ENCODE results near the gene ASH1L.
"Not testable (repeated sequence)": the region's sequence is repeated elsewhere in the genome, so short reads cannot be mapped to it uniquely, and the experiment has no call there.

Gene ASH1L

DNA sequence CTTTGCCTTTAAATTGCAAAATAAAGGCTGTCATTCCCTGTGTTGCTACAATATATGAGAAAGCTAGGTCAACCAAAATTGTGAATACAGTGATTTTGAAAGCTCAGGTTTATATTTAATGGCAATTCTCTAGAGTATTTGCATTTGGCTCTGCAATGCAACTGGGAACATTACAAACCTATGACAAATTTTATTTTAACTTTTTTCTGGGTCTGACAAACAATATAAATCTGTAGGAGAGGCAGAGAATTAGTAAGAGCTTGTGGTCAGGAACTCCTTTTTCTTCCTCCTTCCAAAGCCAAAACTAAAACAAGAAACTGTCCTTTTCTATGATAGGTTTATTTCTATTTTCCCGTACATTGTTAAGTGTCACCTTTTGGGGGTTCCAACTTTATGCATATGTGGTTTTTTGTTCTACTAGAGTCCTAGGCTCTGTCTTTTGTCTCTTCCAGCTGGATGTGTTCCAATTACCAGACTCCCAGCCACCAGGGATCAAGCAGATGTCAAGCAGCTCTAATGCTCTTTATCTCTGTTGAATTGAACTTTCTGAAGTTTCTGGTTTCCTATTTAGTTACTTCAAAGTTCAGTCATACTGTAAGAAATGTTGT, 106.9 kb downstream of the ASH1L start:
- H3K9me3 Mint-ChIP-seq = no peaks in the 10 kb centered on the region
- H3K4me1 Mint-ChIP-seq = peaks cover 17% of the 10 kb centered on the region
- no peak overlapping the region for H3K4me3 Mint-ChIP-seq
- no peaks in the 10 kb centered on the region for H3K27me3 Mint-ChIP-seq
- H3K27ac Mint-ChIP-seq = no peak overlapping the region
- peaks cover 14% of the 10 kb centered on the region for H3K36me3 Mint-ChIP-seq

DNA sequence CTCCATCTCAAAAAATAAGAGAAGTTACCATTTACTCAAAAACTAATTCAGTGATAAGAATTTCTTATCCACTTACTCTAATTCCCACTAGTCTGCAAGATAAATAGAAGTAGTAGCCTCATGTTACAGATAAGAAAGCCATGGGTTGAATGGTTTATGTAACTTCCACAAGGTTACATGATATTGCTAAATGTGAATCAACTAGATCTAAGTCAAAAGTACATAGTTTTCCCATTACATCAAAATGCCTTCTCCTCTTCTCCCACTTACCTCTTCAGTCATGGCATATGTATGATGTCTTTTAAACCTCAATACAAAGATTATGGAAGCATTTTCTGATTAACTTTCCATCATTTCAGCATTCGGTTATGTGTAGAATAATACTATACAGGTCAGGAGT, 108.5 kb downstream of the ASH1L start:
- Mint-ChIP-seq H3K4me1 (peaks cover 17% of the 10 kb centered on the region), H3K4me3 (no peak overlapping the region), H3K36me3 (peaks cover 16% of the 10 kb centered on the region), H3K9me3 (no peaks in the 10 kb centered on the region), H3K27ac (no peak overlapping the region), H3K27me3 (no peaks in the 10 kb centered on the region)

DNA sequence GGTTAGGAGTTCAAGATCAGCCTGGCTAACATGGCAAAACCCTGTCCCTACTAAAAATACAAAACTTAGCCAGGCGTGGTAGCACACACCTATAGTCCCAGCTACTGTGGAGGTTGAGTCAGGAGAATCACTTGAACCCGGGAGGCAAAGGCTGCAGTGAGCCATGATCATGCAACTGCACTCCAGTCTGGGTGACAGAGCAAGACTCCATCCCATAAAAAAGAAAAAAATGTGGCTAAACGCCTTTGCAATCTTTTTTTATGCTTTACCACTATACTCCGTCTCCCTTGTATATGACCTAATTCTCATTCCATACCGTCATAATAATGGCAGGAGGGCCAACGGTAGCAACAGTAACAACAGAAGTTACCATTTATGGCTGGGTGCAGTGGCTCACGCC, 109.5 kb downstream of the ASH1L start:
- H3K36me3 Mint-ChIP-seq = peaks cover 16% of the 10 kb centered on the region
- H3K27ac Mint-ChIP-seq = no peak overlapping the region
- H3K4me3 Mint-ChIP-seq = no peak overlapping the region
- H3K27me3 Mint-ChIP-seq = no peaks in the 10 kb centered on the region
- no peaks in the 10 kb centered on the region for H3K9me3 Mint-ChIP-seq
- H3K4me1 Mint-ChIP-seq = peaks cover 17% of the 10 kb centered on the region

DNA sequence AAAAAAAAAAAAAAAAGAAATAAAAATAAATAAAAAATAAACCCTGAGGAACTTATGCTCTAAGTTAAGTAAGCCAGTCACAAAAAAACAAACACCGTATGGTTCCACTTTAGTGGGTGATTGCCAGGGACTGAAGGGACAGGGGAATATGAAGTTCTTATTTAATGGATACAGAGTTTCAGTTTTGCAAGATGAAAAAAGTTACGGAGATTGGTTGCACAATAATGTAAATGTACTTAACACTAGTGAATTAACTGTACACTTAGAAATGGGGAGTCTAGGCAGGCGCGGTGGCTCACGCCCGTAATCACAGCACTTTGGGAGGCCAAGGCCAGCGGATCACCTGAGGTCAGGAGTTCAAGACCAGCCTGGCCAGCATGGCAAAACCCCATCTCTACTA, 111.4 kb downstream of the ASH1L start:
- peaks cover 13% of the 10 kb centered on the region for H3K36me3 Mint-ChIP-seq
- no peaks in the 10 kb centered on the region for H3K9me3 Mint-ChIP-seq
- no peak overlapping the region for H3K27ac Mint-ChIP-seq
- no peak overlapping the region for H3K4me3 Mint-ChIP-seq
- peaks cover 3% of the 10 kb centered on the region for H3K4me1 Mint-ChIP-seq
- H3K27me3 Mint-ChIP-seq = no peaks in the 10 kb centered on the region

DNA sequence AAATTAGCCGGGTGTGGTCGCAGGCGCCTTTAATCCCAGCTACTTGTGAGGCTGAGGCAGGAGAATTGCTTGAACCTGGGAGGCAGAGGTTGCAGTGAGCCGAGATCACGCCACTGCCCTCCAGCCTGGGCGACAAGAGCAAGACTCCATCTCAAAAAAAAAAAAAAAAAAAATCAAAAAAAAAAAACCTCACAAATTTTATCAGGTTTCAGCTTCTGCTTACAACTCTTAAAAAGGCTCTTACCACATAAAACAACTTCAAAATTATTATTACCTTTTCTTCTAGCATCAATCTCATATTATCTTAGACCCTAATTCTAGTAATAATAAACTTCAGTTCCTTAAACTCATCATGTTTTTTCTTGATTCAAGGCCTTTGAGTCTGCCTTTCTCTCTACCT, 120.2 kb downstream of the ASH1L start:
- not testable (repeated sequence) for H3K27me3 Mint-ChIP-seq, H3K27ac Mint-ChIP-seq, H3K4me3 Mint-ChIP-seq, H3K9me3 Mint-ChIP-seq, H3K36me3 Mint-ChIP-seq, H3K4me1 Mint-ChIP-seq

DNA sequence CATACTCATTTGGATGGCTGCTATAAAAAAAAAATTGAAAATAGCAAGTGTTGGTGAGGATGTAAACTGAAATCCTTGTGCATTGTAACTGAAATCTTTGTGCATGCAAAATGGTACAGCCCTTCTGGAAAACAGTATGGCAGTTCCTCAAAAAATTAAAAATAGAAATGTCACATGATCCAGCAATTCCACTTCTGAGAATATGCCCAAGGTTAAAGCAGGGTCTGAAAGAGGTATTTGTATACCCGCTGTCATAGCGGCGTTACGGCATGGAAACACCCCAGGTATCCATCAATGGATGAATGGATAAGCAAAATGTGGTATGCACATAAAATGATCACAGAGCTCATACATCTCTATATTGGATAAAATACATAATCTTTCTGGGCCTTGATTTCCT, 125.2 kb downstream of the ASH1L start:
- Mint-ChIP-seq H3K27me3 (no peaks in the 10 kb centered on the region), H3K27ac (peak overlapping the region; percentile 51), H3K4me1 (peaks cover 7% of the 10 kb centered on the region), H3K9me3 (no peaks in the 10 kb centered on the region), H3K36me3 (peaks cover 11% of the 10 kb centered on the region), H3K4me3 (no peak overlapping the region)

DNA sequence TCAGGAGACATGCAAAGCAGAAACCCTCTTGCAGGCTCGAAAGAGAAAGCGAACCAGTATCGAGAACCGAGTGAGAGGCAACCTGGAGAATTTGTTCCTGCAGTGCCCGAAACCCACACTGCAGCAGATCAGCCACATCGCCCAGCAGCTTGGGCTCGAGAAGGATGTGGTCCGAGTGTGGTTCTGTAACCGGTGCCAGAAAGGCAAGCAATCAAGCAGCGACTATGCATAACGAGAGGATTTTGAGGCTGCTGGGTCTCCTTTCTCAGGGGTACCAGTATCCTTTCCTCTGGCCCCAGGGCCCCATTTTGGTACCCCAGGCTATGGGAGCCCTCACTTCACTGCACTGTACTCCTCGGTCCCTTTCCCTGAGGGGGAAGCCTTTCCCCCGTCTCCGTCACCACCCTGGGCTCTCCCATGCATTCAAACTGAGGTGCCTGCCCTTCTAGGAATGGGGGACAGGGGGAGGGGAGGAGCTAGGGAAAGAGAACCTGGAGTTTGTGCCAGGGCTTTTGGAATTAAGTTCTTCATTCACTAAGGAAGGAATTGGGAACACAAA, 128.7 kb downstream of the ASH1L start:
- not testable (repeated sequence) for H3K9me3 Mint-ChIP-seq, H3K4me1 Mint-ChIP-seq, H3K4me3 Mint-ChIP-seq, H3K27ac Mint-ChIP-seq, H3K27me3 Mint-ChIP-seq
- peaks cover 16% of the 10 kb centered on the region for H3K36me3 Mint-ChIP-seq

DNA sequence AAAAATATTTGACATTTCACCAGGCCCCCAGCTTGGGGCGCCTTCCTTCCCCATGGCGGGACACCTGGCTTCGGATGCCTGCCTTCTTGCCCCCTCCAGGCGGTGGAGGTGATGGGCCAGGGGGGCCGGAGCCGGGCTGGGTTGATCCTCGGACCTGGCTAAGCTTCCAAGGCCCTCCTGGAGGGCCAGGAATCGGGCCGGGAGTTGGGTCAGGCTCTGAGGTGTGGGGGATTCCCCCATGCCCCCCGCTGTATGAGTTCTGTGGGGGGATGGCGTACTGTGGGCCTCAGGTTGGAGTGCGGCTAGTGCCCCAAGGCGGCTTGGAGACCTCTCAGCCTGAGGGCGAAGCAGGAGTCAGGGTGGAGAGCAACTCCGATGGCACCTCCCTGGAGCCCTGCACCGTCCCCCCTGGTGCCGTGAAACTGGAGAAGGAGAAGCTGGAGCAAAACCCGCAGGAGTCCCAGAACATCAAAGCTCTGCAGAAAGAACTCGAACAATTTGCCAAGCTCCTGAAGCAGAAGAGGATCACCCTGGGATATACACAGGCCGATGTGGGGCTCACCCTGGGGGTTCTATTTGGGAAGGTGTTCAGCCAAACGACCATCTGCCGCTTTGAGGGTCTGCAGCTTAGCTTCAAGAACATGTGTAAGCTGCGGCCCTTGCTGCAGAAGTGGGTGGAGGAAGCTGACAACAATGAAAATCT, 129.3 kb downstream of the ASH1L start:
- not testable (repeated sequence) for H3K4me1 Mint-ChIP-seq, H3K27me3 Mint-ChIP-seq, H3K4me3 Mint-ChIP-seq, H3K27ac Mint-ChIP-seq, H3K9me3 Mint-ChIP-seq
- peaks cover 11% of the 10 kb centered on the region for H3K36me3 Mint-ChIP-seq

DNA sequence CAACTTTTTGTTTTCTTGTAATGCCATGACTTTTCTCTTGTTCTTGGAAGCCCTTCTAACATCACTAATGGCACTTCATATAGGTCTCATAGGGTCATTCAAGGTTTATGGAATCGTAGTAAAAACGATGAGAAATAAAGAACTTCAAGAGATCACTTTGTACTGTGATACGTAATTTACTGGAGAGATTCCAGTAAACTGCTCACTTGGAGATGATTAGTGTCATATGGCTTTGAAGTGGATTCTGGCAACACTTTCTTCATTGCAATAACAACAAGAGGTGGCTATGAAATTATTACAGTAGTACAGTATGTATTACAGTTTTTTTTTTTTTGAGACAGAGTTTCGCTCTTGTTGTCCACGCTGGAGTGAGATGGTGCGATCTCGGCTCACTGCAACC, 138.5 kb downstream of the ASH1L start:
- no peaks in the 10 kb centered on the region for H3K27me3 Mint-ChIP-seq
- peak overlapping the region; percentile 8 for H3K27ac Mint-ChIP-seq
- H3K4me3 Mint-ChIP-seq = no peak overlapping the region
- H3K4me1 Mint-ChIP-seq = peaks cover 6% of the 10 kb centered on the region
- no peaks in the 10 kb centered on the region for H3K9me3 Mint-ChIP-seq
- peaks cover 5% of the 10 kb centered on the region for H3K36me3 Mint-ChIP-seq

DNA sequence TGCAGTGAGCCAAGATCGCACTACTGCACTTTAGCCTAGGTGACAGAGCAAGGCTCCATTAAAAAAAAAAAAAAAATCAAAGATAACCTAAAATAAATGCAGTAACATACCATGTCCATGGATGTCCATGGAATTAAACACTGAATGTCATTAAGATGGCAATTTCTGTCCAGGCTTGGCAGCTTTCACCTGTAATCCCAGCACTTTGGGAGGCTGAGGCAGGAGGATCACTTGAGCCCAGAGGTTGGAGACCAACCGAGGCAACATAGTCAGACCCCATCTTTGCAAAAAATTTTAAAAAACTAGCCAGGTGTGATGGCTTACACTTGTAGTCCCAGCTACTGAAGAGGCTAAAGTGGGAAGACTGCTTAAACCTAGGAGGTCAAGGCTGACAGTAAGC, 141.8 kb downstream of the ASH1L start:
- Mint-ChIP-seq H3K36me3 (peaks cover 5% of the 10 kb centered on the region), H3K27me3 (no peaks in the 10 kb centered on the region), H3K4me3 (no peak overlapping the region), H3K4me1 (peaks cover 11% of the 10 kb centered on the region), H3K27ac (no peak overlapping the region), H3K9me3 (no peaks in the 10 kb centered on the region)

DNA sequence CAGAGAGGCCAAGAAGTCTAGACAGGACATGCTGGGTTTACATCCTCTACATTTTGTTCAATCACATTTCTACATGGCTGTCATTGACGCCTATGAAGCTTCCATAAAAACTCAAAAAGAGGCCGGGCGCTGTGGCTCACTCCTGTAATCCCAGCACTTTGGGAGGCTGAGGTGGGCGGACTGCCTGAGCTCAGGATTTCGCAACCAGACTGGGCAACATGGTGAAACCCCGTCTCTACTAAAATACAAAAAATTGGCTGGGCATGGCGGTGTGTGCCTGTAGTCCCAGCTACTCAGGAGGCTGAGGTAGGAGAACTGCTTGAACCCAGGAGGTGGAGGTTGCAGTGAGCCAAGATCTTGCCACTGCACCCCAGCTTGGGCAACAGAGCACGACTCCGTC, 150.8 kb downstream of the ASH1L start:
- not testable (repeated sequence) for H3K27ac Mint-ChIP-seq, H3K4me1 Mint-ChIP-seq, H3K36me3 Mint-ChIP-seq, H3K27me3 Mint-ChIP-seq, H3K4me3 Mint-ChIP-seq, H3K9me3 Mint-ChIP-seq

DNA sequence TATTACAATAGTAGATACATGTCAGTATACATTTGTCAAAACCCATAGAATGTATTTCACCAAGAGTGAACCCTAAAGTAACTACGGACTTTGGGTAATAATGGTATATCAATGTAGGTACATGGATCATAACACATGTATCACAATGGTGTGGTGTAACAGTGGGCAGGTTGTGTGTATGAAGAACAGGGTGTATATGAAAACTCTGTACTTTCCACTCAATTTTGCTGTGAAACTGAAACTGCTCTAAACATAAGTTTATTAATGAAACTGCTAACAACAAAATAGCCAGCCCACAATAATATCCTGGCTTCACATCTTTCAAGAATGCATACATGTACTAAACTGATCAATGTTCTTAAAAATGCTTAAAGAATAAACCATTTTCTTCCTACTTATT, 151.7 kb downstream of the ASH1L start:
- Mint-ChIP-seq H3K4me1 (peaks cover 6% of the 10 kb centered on the region), H3K27ac (no peak overlapping the region), H3K4me3 (no peak overlapping the region), H3K27me3 (no peaks in the 10 kb centered on the region), H3K36me3 (peaks cover 6% of the 10 kb centered on the region), H3K9me3 (no peaks in the 10 kb centered on the region)

DNA sequence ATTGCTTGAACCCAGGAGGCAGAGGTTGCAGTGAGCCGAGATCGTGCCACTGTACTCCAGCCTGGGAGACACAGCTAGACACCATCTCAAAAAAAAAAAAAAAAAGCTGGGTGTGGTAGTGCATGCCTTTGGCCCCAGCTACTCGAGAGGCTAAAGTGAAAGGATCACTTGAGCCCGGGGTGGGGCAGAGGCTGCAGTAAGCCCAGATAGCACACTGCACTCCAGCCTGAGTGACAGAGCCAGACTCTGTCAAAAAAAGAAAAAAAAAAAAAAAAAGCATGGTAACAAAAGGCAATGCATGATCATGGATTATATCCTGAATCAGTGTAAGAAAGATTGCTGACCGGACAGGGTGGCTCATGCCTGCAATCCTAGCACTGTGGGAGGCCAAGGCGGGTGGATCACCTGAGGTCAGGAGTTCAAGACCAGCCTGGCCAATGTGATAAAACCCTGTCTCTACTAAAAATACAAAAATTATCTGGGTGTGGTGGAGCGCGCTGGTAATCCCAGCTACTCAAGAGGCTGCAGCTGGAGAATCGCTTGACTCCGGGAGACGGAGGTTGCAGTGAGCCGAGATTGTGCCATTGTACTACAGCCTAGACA, 165.6 kb downstream of the ASH1L start:
- Mint-ChIP-seq H3K27ac (no peak overlapping the region), H3K4me3 (no peak overlapping the region), H3K9me3 (no peaks in the 10 kb centered on the region), H3K27me3 (no peaks in the 10 kb centered on the region), H3K36me3 (peaks cover 28% of the 10 kb centered on the region), H3K4me1 (peaks cover 7% of the 10 kb centered on the region)

DNA sequence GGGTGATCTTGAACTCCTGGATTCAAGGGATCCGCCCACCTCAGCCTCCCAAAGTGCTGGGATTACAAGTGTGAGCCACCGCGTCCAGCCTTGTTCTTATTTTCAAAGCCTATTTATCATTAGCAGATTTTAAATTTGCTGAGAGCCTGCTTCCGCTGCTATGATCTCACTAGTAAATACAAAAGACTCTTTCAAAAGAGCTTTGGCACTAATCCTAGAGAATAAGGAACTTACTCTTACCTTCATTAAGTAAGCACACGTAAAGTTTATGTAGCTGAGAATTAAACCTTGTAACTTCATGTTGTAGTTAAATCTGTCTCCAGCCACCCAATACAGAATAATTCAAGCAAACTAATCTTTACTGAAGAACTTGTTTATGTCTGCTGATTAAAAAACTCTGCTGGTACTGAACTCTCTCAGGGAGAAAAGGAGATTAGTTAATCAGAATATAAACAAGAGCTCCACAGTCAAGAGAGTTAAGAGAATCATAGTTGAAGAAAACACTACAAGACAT, 169.6 kb downstream of the ASH1L start:
- H3K36me3 Mint-ChIP-seq = peaks cover 28% of the 10 kb centered on the region
- H3K27ac Mint-ChIP-seq = no peak overlapping the region
- no peaks in the 10 kb centered on the region for H3K9me3 Mint-ChIP-seq
- H3K27me3 Mint-ChIP-seq = no peaks in the 10 kb centered on the region
- no peak overlapping the region for H3K4me3 Mint-ChIP-seq
- no peaks in the 10 kb centered on the region for H3K4me1 Mint-ChIP-seq

DNA sequence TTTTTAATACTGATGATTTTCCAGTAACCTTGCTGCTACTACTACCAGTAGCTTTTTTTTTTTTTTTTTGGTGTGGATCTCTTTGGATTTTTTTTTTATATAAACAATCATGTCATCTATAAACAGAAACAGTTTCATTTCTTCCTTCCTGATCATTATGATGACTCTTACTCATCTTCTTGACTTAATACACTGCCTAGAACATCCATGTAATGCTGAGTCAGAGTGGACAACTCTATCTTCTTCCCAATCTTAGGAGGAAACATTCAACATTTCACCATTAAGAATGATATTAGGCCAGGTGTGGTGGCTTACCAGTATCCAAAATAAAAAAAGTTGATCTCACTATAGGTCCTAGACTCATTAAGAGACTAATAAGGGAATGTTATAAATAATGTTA, 172.8 kb downstream of the ASH1L start:
- H3K4me1 Mint-ChIP-seq = no peaks in the 10 kb centered on the region
- H3K27me3 Mint-ChIP-seq = no peaks in the 10 kb centered on the region
- H3K27ac Mint-ChIP-seq = no peak overlapping the region
- H3K9me3 Mint-ChIP-seq = no peaks in the 10 kb centered on the region
- peaks cover 28% of the 10 kb centered on the region for H3K36me3 Mint-ChIP-seq
- H3K4me3 Mint-ChIP-seq = no peak overlapping the region

DNA sequence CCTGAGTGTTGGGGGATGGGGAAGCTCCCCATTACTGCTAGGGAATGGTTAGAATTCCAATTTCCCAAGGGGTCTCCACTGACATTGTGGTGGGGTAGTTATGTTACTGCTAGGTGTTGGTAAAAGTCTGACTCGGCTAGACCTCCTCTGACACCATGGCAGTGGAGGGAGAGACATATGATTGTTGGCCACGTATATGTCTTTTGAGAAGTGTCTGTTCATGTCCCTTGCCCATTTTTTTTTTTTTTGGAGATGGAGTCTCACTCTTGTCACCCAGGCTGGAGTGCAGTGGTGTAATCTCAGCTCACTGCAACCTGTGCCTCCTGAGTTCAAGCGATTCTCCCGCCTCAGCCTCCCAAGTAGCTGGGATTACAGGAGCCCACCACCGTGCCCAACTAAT, 176.8 kb downstream of the ASH1L start:
- H3K4me3 Mint-ChIP-seq, H3K4me1 Mint-ChIP-seq: not testable (repeated sequence)

More for the DNA sequence above, 176.8 kb downstream of the ASH1L start:
- H3K27me3 Mint-ChIP-seq, H3K9me3 Mint-ChIP-seq, H3K27ac Mint-ChIP-seq: not testable (repeated sequence)
- H3K36me3 Mint-ChIP-seq = peaks cover 21% of the 10 kb centered on the region

Measured in activated naive CD4-positive, alpha-beta T cell treated with anti-CD3 and anti-CD28 coated beads, Interleukin-2, amount 50 U/mL, for 24 hours (primary cell).